Measurements from ENCODE around the gene SH3TC2. TPM values are rescaled to one million over a fixed set of nuclear protein-coding genes. Genes with fewer than 3 reads are reported as not detected.

The SH3TC2 gene
- total RNA-seq, 1 donor from 2014 or later = 0.92 TPM

GRCh38 chr5:149039506-149039905 is 23.4 kb downstream of the SH3TC2 start:
- ATAC-seq = no peak
- no peak for DNase-seq
- H3K9me3 ChIP-seq = no peaks in the 10 kb centered on the region
- H3K27ac ChIP-seq = no peak overlapping the region
- peaks cover 29% of the 10 kb centered on the region for H3K4me1 ChIP-seq
- no peaks in the 10 kb centered on the region for H3K36me3 ChIP-seq
- TF ChIP-seq CTCF (IDR thresholded peaks at IDR 0.05) = no peak
- intact Hi-C loops (cut with DNase I) = no loop called here
- no peak overlapping the region for H3K4me3 ChIP-seq
- no peaks in the 10 kb centered on the region for H3K27me3 ChIP-seq (ENCODE audit: low read depth)

GRCh38 chr5:149038336-149039080 is 24.4 kb downstream of the SH3TC2 start:
- no peaks in the 10 kb centered on the region for H3K36me3 ChIP-seq
- H3K27me3 ChIP-seq (ENCODE audit: low read depth) = no peaks in the 10 kb centered on the region
- DNase-seq (no peak), ATAC-seq (no peak)
- no peak for TF ChIP-seq CTCF (IDR thresholded peaks at IDR 0.05)
- H3K9me3 ChIP-seq = no peaks in the 10 kb centered on the region
- H3K4me3 ChIP-seq = no peak overlapping the region
- H3K27ac ChIP-seq = no peak overlapping the region
- intact Hi-C loops (cut with DNase I) = no loop called here
- H3K4me1 ChIP-seq = peaks cover 29% of the 10 kb centered on the region

GRCh38 chr5:149037817-149038216 is 25.0 kb downstream of the SH3TC2 start:
- Histone ChIP-seq H3K27ac (no peak overlapping the region), H3K36me3 (no peaks in the 10 kb centered on the region), H3K4me3 (no peak overlapping the region), H3K27me3 (ENCODE audit: low read depth) (no peaks in the 10 kb centered on the region), H3K9me3 (no peaks in the 10 kb centered on the region), H3K4me1 (peaks cover 29% of the 10 kb centered on the region)
- intact Hi-C loops (cut with DNase I) = no loop called here
- DNase-seq (no peak), ATAC-seq (peak; percentile 26 to 44)
- TF ChIP-seq CTCF (IDR thresholded peaks at IDR 0.05) = no peak

- no peak for TF ChIP-seq CTCF (IDR thresholded peaks at IDR 0.05)
- peak in 1 of 2 donors; percentile 13 for ATAC-seq
- intact Hi-C loops (cut with DNase I) = no loop called here
Measured at GRCh38 chr5:149036970-149037369, 25.9 kb downstream of the SH3TC2 start.

GRCh38 chr5:149036168-149036567 is 26.7 kb downstream of the SH3TC2 start:
- ATAC-seq (no peak), DNase-seq (no peak)
- H3K27me3 ChIP-seq (ENCODE audit: low read depth) = no peaks in the 10 kb centered on the region
- H3K36me3 ChIP-seq = no peaks in the 10 kb centered on the region
- H3K4me1 ChIP-seq = peaks cover 29% of the 10 kb centered on the region
- intact Hi-C loops (cut with DNase I) = no loop called here
- H3K4me3 ChIP-seq = no peak overlapping the region
- no peaks in the 10 kb centered on the region for H3K9me3 ChIP-seq
- H3K27ac ChIP-seq = no peak overlapping the region
- TF ChIP-seq CTCF (IDR thresholded peaks at IDR 0.05) = no peak

More at GRCh38 chr5:149036970-149037369, 25.9 kb downstream of the SH3TC2 start:
- Histone ChIP-seq H3K4me1 (peaks cover 29% of the 10 kb centered on the region), H3K27me3 (ENCODE audit: low read depth) (no peaks in the 10 kb centered on the region), H3K9me3 (no peaks in the 10 kb centered on the region), H3K36me3 (no peaks in the 10 kb centered on the region), H3K27ac (no peak overlapping the region), H3K4me3 (no peak overlapping the region)
- DNase-seq = no peak
